ENCODE results near the gene STAT4.

Gene STAT4

GRCh38 chr2:191184457-191184856, 33.7 kb upstream of the STAT4 start:
- no peak overlapping the region for H3K4me3 ChIP-seq (ENCODE audit: low read depth, low read length)
- no peaks in the 10 kb centered on the region for H3K27me3 ChIP-seq (ENCODE audit: control insufficient read depth, insufficient read depth, low read length)
- H3K36me3 ChIP-seq (ENCODE audit: control insufficient read depth, insufficient read depth, low read length): no peaks in the 10 kb centered on the region
- H3K9ac ChIP-seq (ENCODE audit: low read depth, low read length): no peak overlapping the region
- no peaks in the 10 kb centered on the region for H3K4me1 ChIP-seq (ENCODE audit: control insufficient read depth, insufficient read depth, low read length)
- H3K9me3 ChIP-seq (ENCODE audit: control insufficient read depth, insufficient read depth, low read length): no peaks in the 10 kb centered on the region

GRCh38 chr2:191183516-191183915, 32.7 kb upstream of the STAT4 start:
- no peaks in the 10 kb centered on the region for H3K4me1 ChIP-seq (ENCODE audit: control insufficient read depth, insufficient read depth, low read length)
- H3K9me3 ChIP-seq (ENCODE audit: control insufficient read depth, insufficient read depth, low read length): no peaks in the 10 kb centered on the region
- no peaks in the 10 kb centered on the region for H3K36me3 ChIP-seq (ENCODE audit: control insufficient read depth, insufficient read depth, low read length)
- no peaks in the 10 kb centered on the region for H3K27me3 ChIP-seq (ENCODE audit: control insufficient read depth, insufficient read depth, low read length)
- H3K9ac ChIP-seq (ENCODE audit: low read depth, low read length): no peak overlapping the region
- H3K4me3 ChIP-seq (ENCODE audit: low read depth, low read length): no peak overlapping the region

DNA sequence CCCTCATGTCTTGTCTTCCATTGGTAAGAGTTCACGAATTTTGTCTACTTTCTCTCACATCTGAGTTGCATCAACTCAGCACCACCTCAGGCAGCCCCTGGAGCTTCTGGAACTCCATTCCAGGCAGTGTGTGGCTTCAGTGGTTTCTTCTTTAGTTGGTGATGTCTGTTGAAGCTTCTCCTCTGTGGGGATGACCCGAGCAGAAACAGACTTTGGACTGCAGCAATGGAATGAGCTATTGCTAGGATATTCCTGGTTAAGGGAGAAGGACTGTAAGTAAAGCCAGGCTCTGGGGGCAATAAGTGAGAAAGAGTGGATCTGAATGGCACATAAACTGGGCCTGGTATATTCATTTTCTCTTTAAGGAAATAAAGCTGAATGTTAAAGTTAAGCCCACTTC, 32.3 kb upstream of the STAT4 start:
- no peaks in the 10 kb centered on the region for H3K27me3 ChIP-seq (ENCODE audit: control insufficient read depth, insufficient read depth, low read length)
- no peak overlapping the region for H3K9ac ChIP-seq (ENCODE audit: low read depth, low read length)
- no peaks in the 10 kb centered on the region for H3K4me1 ChIP-seq (ENCODE audit: control insufficient read depth, insufficient read depth, low read length)
- no peaks in the 10 kb centered on the region for H3K36me3 ChIP-seq (ENCODE audit: control insufficient read depth, insufficient read depth, low read length)
- H3K4me3 ChIP-seq (ENCODE audit: low read depth, low read length): no peak overlapping the region
- no peaks in the 10 kb centered on the region for H3K9me3 ChIP-seq (ENCODE audit: control insufficient read depth, insufficient read depth, low read length)

- no peaks in the 10 kb centered on the region for H3K27me3 ChIP-seq (ENCODE audit: control insufficient read depth, insufficient read depth, low read length)
- no peaks in the 10 kb centered on the region for H3K36me3 ChIP-seq (ENCODE audit: control insufficient read depth, insufficient read depth, low read length)
Measured at GRCh38 chr2:191180713-191181112, 29.9 kb upstream of the STAT4 start.

DNA sequence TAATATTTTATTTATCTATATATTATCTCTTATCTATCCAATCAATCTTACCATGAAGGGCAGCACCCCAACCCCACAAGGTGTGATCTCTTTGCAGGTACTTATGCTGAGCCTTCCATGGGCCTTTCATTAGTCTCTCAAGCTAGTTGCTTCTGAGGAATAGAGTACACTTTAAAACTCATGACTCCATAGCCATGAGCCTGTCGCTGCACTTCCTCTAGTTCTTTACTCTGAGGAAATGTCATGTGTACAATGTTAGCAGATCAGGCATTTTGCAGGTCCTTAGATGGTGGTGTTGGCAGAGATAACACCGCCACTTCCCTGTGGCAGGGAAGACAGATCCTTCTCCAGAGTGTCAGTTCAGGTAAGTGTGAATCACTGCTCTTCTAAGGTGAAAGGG, 29.5 kb upstream of the STAT4 start:
- H3K4me1 ChIP-seq (ENCODE audit: control insufficient read depth, insufficient read depth, low read length): no peaks in the 10 kb centered on the region
- no peak overlapping the region for H3K4me3 ChIP-seq (ENCODE audit: low read depth, low read length)
- H3K9me3 ChIP-seq (ENCODE audit: control insufficient read depth, insufficient read depth, low read length): no peaks in the 10 kb centered on the region

More at GRCh38 chr2:191180713-191181112, 29.9 kb upstream of the STAT4 start:
- Histone ChIP-seq H3K9ac (ENCODE audit: low read depth, low read length) (no peak overlapping the region), H3K4me1 (ENCODE audit: control insufficient read depth, insufficient read depth, low read length) (no peaks in the 10 kb centered on the region), H3K4me3 (ENCODE audit: low read depth, low read length) (no peak overlapping the region), H3K9me3 (ENCODE audit: control insufficient read depth, insufficient read depth, low read length) (no peaks in the 10 kb centered on the region)

GRCh38 chr2:191178806-191179514, 28.2 kb upstream of the STAT4 start:
- Histone ChIP-seq H3K36me3 (ENCODE audit: control insufficient read depth, insufficient read depth, low read length) (no peaks in the 10 kb centered on the region), H3K4me1 (ENCODE audit: control insufficient read depth, insufficient read depth, low read length) (peaks cover 8% of the 10 kb centered on the region), H3K9ac (ENCODE audit: low read depth, low read length) (no peak overlapping the region)

More for the DNA sequence above, 29.5 kb upstream of the STAT4 start:
- H3K27me3 ChIP-seq (ENCODE audit: control insufficient read depth, insufficient read depth, low read length): no peaks in the 10 kb centered on the region
- no peak overlapping the region for H3K9ac ChIP-seq (ENCODE audit: low read depth, low read length)
- H3K36me3 ChIP-seq (ENCODE audit: control insufficient read depth, insufficient read depth, low read length): no peaks in the 10 kb centered on the region

GRCh38 chr2:191177751-191178736, 27.2 kb upstream of the STAT4 start:
- H3K4me1 ChIP-seq (ENCODE audit: control insufficient read depth, insufficient read depth, low read length): peaks cover 10% of the 10 kb centered on the region

More at GRCh38 chr2:191178806-191179514, 28.2 kb upstream of the STAT4 start:
- Histone ChIP-seq H3K4me3 (ENCODE audit: low read depth, low read length) (no peak overlapping the region), H3K9me3 (ENCODE audit: control insufficient read depth, insufficient read depth, low read length) (no peaks in the 10 kb centered on the region), H3K27me3 (ENCODE audit: control insufficient read depth, insufficient read depth, low read length) (no peaks in the 10 kb centered on the region)

GRCh38 chr2:191176801-191177438, 26.1 kb upstream of the STAT4 start:
- H3K9me3 ChIP-seq (ENCODE audit: control insufficient read depth, insufficient read depth, low read length): no peaks in the 10 kb centered on the region
- H3K4me1 ChIP-seq (ENCODE audit: control insufficient read depth, insufficient read depth, low read length): peaks cover 10% of the 10 kb centered on the region
- no peak overlapping the region for H3K4me3 ChIP-seq (ENCODE audit: low read depth, low read length)
- no peaks in the 10 kb centered on the region for H3K27me3 ChIP-seq (ENCODE audit: control insufficient read depth, insufficient read depth, low read length)
- H3K9ac ChIP-seq (ENCODE audit: low read depth, low read length): no peak overlapping the region
- no peaks in the 10 kb centered on the region for H3K36me3 ChIP-seq (ENCODE audit: control insufficient read depth, insufficient read depth, low read length)

More at GRCh38 chr2:191177751-191178736, 27.2 kb upstream of the STAT4 start:
- H3K9me3 ChIP-seq (ENCODE audit: control insufficient read depth, insufficient read depth, low read length): no peaks in the 10 kb centered on the region
- no peaks in the 10 kb centered on the region for H3K27me3 ChIP-seq (ENCODE audit: control insufficient read depth, insufficient read depth, low read length)
- H3K36me3 ChIP-seq (ENCODE audit: control insufficient read depth, insufficient read depth, low read length): no peaks in the 10 kb centered on the region
- no peak overlapping the region for H3K4me3 ChIP-seq (ENCODE audit: low read depth, low read length)
- H3K9ac ChIP-seq (ENCODE audit: low read depth, low read length): no peak overlapping the region

DNA sequence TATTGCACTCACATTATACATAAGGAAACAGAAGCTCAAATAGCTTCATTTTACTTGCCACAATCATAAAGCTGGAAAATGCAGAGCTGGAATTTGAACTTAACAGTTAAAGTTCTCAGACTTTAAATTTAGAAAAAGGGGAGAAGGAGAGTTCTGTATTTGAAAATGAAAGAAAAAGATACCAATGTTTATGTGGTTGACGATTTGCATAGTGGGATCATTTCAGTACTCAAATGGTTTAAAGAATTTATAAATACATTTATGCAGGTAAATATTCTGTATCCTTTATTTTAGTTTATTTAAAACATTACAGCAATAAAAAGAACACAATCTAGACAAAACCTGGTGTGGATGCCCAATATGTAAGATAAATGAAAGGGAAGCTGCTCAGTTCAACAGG, 25.5 kb upstream of the STAT4 start:
- Histone ChIP-seq H3K4me3 (ENCODE audit: low read depth, low read length) (no peak overlapping the region), H3K9me3 (ENCODE audit: control insufficient read depth, insufficient read depth, low read length) (no peaks in the 10 kb centered on the region), H3K27me3 (ENCODE audit: control insufficient read depth, insufficient read depth, low read length) (no peaks in the 10 kb centered on the region), H3K4me1 (ENCODE audit: control insufficient read depth, insufficient read depth, low read length) (peaks cover 10% of the 10 kb centered on the region), H3K36me3 (ENCODE audit: control insufficient read depth, insufficient read depth, low read length) (no peaks in the 10 kb centered on the region), H3K9ac (ENCODE audit: low read depth, low read length) (no peak overlapping the region)

DNA sequence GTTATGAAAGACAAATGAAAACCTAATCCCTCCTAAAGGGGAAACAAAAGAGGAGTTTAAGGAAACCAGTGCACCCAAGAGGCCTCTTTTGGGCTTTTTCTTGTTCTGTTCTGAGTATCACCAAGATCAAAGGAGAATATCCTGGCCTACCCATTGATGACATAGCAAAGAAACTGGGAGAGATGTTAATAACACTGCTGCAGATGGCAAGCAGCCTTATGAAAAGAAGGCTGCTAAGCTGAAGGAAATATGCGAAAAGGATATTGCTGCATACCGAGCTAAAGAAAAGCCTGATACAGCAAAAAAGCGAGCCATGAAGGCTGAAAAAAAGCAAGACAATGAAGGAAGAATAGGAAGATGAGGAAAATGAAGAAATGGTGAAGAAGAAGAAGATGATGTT, 23.6 kb upstream of the STAT4 start:
- H3K9ac ChIP-seq (ENCODE audit: low read depth, low read length): no peak overlapping the region
- peaks cover 10% of the 10 kb centered on the region for H3K4me1 ChIP-seq (ENCODE audit: control insufficient read depth, insufficient read depth, low read length)
- no peaks in the 10 kb centered on the region for H3K27me3 ChIP-seq (ENCODE audit: control insufficient read depth, insufficient read depth, low read length)
- no peaks in the 10 kb centered on the region for H3K36me3 ChIP-seq (ENCODE audit: control insufficient read depth, insufficient read depth, low read length)
- H3K4me3 ChIP-seq (ENCODE audit: low read depth, low read length): no peak overlapping the region
- H3K9me3 ChIP-seq (ENCODE audit: control insufficient read depth, insufficient read depth, low read length): no peaks in the 10 kb centered on the region

DNA sequence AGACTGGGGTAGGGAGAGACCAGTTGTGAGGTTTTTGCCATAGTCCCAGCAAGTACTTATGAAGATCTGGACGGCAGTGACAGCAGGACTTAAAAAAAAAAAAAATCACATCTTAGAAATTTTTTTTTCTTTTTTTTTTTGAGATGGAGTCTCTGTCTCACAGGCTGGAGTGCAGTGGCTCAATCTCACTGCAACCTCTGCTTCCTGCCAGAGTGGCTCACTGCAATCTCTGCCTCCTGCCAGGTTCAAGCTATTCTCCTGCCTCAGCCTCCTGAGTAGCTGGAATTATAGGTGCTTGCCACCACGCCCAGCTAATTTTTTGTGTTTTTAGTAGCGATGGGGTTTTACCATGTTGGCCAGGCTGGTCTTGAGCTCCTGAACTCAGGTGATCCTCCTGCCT, 22.4 kb upstream of the STAT4 start:
- Histone ChIP-seq H3K4me1 (ENCODE audit: control insufficient read depth, insufficient read depth, low read length) (peaks cover 10% of the 10 kb centered on the region), H3K9ac (ENCODE audit: low read depth, low read length) (no peak overlapping the region), H3K36me3 (ENCODE audit: control insufficient read depth, insufficient read depth, low read length) (no peaks in the 10 kb centered on the region), H3K4me3 (ENCODE audit: low read depth, low read length) (no peak overlapping the region), H3K27me3 (ENCODE audit: control insufficient read depth, insufficient read depth, low read length) (no peaks in the 10 kb centered on the region), H3K9me3 (ENCODE audit: control insufficient read depth, insufficient read depth, low read length) (no peaks in the 10 kb centered on the region)

Data from iPS-15b (cell line).